NCI-H1930 (cell line): ENCODE measurements around the gene PALLD.

Experiments
- DNase-seq, 2 experiments: peaks; one replicate each; lab custom pipeline; 2025; lab: John Stamatoyannopoulos, UW

PALLD gene

DNA sequence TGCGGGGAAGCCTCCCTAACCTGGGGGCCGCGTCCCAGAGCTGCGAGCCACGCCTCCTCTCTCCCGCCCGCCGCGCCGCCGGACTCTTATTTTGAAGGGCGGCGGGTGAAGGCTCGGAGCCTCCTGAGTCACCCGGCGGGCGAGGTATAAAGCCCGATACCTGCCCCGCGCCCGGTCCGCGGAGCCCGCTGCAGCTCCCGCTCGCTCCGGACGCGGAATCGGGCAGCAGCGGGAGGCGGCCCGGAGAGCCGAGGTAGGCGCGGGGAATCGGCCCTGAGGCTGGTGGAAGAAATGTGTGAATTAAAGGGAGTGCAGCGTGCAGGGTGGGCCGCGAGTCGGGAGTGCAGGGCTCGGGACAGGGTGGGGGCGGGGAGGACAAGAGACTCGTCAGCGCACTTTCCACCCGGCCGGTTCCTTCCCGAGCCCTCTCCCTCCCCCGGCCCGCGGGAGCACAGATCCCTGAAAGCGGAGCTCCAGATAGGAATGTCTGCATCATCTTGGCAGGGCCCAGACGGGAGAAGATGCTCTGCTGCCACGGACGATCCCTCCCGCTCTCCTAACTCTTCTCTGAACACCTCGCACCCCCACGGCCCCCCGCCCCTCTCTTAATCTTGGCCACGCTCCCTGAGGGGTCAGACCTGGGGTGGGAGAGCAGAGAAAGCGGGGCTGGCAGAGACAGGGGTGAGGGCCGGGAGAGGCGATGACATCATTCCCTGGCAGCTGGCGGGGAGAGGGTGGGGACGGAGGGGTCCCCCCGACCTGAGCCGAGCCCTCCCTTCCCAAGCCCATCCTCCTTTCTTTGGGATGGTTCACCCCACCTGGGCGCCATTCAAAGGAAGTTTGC is 335.3 kb downstream of the PALLD start:
- DNase-seq, result peak; percentile 15 to 38

DNA sequence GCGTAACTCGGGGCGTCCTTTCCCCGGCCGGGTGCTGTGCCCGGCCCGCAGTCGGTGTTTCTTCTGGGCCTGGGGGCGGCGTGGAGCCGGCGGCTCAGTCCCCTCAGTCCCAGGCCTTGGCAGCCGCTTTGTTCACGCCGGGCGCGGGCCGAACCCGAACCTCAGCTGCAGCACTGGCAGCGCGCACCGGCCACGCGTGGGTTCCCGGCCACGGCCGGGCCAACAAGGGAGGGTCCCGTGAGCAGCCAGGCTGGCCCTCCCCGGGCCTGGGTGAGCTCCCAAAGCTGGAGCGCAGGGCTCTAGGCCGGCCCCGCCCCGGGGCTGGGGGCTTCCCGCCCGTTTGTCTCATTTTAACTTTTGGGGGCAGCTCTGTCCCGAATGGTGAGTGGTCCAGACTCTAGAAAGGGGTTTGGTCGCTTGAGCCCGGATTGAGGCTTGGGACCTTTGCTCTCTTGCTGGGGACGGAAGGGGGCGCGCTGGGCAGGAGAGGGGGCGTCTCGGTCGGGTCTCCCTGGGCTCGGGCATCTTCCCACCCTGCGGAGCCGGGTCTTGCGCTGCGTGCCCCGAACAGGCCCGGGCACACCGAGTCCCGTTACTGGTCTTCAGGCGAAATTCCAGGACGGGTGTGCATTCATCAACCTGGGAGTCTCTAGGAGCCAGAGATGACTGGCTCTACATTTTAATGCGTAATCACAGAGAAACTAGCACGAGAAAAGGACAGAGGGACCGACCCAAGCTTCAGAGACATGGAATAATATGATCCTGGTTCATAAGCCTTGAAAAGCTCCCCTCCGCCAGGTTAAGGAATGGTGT is 336.1 kb downstream of the PALLD start:
- no peak for DNase-seq

DNA sequence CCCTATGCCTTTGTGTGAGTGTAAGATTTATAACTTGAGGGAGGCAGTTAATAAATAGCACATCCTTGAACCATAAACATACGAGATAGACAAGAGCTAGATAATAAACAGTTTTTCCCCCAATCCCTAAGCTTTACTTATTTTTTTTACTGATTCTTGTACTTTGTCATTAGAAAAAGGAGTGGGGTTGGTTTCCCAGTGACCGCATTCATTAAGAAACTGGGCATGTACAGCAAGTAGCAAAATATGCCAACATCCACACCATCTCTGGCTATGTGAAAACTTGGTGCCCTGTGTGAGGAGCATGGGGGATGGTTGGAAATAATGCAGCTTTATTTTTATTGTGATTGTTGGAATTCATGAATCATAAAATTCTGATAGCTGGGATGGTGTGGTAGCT is 337.0 kb downstream of the PALLD start:
- DNase-seq, result no peak

DNA sequence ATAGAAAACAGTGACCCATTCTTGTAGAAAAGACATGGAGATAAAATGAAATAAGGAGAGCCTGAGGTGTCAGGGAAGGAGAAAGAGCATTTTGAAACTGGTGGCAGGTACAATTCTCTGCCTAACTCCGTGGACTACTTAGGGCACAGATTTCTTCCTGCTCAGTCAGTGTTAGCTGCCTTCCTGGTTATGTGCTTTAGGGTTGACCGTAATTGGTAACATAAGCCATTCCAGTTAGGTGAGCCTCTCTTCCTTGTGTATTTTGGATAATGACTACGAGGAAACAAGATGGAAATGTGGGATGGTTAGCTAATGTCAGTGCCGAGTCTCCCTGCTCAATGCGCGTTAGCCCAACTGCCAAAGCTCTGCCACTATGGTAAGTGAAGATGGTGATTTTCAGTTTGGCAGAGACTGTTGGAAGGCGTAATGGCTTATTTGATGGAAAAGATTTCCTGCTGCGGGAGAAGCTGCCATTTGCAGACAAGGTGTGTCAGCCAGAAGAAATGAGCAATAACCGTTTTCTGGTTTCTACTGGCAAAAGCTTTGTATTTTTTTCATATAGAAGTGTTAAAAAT is 339.1 kb downstream of the PALLD start:
- no peak for DNase-seq

DNA sequence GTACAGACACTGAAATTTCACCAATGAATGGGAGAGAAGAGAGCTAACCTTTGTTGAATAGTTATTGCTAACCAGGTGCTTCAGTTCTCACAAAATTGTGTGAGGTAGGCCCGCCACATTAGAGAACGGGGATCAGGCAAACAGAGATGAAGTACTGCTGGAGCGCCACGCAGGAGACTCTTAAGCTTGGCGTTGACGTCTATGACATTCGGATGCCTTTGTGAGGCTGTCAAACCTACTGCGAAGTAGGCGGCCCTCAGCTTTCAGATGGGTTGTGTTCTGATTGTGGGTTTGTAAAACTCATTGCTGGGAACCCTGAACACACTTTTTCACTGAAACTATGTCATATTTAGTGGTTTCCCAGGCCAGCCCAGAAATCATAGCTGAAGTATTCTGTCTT is 339.6 kb downstream of the PALLD start:
- no peak for DNase-seq

DNA sequence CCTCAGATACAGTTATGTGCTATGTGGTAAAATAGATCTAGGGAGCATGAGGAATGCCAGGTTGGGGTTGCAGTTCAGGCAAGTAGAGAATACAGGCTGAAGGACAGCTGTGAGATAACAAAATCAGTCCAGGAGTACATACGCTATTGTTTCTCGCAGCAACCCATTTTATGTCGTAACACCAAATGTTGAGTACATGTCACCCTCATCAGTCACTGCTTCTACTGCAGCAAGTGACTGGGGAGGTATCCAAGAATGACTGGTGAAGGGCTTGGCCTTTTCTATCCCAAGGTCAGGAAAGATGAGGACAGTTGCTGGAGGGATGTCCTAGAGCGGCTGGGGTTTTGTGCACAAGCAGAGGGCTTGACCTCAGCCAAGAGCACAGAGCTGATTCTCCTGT is 341.1 kb downstream of the PALLD start:
- no peak for DNase-seq

DNA sequence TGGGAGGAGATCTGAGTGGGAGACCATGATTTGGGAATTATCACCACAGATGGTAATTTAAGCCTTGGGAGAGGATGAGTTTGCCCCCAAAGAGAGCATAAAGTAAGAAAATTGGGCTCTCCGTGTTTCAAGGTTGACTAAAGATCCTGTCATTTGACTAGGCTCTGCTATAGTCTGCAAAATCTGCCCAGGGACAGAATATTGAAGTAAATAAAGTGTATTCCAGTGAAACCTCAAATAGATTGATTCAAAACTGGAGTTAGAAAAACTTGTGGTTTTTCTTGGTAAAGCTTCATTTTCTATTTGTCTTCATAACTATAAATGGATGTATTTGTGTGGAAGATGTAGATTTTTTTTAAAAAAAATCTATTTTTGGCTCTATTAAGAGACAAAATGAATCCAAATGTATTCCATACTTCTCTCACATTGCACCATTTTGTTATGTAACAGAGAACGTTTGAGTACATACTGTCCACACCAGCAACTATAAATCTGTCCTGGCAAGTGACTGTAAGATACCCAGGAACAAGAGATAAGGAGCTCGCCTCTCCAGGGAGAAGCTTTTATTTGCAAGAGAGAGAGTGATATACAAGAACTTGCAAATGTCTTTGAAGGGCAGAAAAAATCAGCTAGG is 343.0 kb downstream of the PALLD start:
- DNase-seq, result no peak

DNA sequence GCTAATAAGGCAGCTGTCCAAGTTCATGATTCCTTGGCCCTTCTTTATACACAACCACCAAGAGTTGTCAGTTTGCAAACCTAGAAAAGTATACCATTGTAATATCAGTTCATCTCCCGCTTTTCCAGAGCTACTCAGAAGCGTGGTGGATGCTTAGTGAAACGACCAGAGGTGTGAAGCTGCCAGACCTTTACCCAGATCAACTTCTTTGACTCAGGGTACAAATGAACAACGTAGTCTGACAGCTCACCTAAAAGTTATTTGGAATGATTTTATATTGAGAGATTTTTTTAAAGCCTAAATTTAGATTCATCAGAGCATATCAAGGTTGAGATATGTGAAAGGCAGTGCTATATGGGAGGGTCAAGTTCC is 343.5 kb downstream of the PALLD start:
- no peak for DNase-seq

DNA sequence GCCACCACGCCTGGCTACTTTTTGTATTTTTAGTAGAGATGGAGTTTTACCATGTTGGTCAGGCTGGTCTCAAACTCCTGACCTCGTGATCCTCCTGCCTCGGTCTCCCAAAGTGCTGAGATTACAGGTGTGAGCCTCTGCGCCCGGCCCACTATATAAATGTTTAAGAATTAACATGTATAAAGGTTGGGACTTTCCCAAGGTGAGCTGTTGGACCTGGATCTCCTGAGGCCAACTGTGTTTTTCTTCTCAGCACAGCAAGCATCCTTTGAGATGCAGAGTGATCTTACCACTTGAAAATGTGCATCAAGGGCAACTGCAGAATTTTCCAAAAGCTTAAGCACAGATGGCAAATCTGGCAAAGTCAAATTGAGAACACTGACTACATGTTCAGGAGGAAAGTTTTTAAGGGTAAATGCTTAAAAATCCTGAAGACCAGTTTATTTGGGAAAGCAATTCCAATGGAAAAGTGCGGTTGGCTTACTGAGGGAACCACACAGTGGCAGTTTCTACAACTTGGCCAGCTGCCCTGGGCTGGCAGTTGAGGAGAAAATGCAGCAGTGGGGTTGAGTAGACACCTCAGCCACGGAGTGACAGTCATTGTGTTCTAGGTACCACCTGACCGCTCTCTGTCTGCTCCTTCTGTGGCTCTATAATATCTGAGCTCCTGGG is 344.3 kb downstream of the PALLD start:
- DNase-seq, result no peak

DNA sequence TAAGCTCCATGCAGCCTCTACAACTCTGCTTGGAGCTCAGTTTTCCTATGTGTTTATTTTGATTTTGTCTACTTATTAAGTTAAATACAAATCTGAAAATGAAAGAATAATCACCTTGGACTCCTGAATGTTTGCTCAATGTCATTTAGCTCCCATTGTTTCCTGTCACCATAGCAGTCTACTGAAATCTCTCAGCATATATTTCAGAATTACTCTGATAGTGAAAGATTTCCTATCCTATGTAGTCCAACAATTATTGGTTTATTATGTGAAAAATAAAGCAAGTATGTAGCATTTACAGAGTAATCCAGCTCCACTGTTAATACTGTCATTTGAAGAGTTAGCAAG is 344.8 kb downstream of the PALLD start:
- no peak for DNase-seq

DNA sequence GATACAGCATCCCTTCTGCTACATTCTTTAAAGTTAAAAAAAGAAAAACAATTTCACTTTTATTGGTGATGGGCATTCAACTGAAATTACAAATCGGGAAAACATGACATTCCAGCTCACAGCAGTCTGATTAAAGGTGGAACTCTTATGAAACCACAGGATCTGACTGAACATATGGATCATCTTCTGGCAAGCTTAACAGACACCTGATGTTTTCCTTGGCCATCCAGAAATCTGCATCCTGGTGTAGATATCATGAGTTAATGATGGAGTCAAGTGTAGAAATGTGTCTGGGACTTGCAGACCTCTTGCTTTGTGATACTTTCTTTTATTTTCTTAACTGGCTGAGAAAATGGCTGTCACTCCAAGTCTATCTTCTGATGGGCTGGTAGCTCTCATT is 345.3 kb downstream of the PALLD start:
- DNase-seq, result no peak

DNA sequence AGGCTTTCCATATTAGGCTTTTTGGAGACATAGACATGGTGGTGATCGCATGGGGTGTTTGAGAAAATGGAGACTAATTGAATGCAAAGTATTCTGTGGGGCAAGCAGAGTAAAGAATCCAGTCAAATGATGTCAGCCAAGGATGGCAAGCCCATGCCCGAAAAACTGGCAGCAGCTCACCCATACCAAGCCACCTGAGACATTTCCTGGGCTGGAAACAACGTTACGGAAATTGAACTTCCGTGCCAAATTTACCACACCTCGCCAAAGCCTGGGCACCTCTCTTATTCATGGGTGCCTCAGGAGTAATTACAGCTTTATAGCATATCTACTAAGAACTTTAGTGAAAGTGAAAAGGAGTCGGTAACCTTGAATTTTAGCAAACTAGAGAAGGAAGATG is 346.8 kb downstream of the PALLD start:
- no peak for DNase-seq

DNA sequence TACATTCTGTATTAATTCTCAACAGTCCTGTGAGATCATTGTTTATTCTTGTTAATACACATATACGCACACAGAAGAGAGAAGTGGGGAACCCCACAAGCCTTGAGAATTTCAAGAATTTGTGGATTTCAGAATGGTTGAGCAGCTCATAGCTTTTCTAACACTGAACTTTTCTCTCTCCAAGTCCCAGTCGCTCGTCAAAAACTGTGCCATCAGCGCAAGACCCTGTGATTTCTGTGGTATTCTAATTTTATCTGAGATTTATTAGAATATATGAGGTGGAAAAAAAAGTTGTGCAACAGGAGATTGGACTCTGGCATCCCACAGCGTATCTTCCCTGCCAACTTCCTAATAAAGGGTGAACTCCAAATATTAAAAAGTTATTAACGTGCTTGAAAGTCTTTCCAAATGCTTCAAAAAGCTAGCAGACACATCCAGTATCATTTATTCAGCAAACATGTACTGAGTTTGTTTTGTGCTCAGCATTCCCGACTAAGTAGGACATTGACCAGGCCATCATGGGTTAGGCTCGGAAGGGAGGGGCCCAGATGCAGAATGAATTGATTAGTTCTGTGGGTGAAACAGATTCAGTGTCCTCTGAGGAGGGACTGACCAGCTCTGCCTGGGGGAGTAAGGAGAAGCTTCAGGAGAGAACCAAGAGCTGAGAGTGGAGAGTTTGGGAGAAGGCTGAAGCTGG is 347.6 kb downstream of the PALLD start:
- DNase-seq, result no peak

DNA sequence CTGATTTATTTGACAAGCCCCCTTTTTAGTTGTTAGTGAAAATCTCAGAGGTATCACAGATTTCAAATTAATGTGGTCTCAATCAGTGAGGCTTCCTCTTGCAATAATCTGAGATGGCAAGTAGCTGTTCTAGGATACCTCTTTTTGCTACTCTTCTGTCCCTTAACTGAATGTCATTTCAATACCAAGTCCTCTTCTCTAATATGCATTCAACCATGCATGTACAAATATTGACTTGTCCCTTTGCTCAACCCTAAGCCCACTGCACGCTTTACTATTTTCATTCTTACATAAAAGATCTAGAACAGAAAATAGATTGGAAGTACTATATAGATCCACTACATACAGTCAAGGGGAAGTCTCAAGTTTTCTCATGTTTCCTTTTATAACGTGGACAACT is 349.0 kb downstream of the PALLD start:
- DNase-seq, result no peak

DNA sequence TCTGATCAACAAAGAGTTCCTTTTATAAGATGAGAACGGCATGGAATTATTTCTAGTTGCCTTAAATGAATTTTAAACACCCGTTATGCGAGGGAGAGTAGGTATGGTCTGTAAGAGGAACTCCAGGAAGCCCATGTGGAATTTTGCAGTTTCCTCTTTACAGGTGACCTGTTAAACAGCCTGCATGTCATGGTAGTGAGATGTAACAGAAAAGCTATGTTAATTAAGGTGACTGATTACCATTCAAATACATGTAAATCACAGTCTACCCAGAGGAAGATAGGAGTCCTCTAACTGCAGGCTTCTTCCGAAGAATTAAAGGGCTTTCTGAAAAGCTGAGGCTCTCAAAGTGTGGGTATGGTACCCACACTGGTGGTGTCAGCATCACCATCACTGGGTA is 349.6 kb downstream of the PALLD start:
- no peak for DNase-seq

DNA sequence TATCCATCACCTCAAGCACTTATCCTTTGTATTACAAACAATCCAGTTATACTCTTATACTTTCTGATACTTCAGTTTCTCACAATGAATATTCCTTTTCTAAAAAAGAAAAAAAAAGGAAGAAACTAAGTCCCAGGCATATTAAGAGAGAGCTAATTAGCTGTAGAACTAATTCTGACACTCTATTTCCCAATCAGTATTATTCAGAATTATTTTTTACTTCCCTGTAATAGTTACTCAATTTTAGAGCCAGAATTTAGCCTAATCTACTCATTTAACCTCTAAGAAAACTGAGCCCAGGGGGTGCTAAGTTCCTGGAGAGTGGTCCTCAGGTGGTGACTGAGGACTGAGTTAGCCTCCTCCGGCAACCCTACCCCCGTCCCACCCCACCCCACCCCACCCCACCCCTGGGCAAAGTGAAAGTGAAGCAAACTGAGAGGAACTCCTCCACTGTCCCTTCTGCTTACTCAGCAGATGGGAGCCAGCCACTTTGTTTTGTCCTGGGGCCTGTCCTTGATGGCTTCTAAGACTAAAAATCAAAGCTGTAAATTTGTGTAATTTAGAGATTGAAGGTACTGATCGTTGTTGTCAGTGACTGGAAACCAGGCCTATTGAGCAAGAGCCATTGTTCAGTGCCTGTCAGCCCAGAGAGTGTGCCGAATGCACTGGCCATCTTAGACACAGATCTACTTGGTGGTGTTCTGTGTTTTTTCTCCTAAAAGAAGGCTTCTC is 351.1 kb downstream of the PALLD start:
- no peak for DNase-seq

DNA sequence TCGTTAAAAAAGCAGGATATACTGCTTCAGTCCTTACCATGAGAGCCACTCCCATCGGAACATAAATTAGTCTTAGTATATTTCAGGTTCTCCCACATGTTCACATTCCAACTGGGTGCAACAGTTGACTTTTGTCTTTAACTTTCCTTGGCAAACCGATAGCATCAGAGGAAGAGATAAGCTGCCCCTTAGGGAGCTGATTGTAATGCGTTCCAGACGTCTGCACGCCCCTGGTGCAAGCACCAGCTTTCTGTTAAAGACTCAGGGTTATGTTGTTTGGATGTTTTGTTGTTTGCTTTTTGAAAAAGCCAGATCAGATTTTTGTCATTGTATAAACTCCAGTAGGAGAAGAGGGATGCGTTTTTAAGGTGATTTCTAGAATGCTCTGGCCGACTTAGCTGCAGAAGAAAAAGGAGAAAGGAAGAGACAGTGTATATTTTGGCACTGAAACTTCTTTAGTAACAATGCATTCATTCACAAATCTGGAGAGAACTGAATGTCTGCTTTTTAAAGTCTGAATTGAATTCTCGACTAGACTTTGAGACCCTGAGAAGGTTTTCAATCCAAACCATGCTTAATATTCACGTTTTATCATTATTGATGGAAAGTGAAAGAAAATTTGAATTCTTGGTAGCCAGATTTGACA is 352.3 kb downstream of the PALLD start:
- no peak for DNase-seq

DNA sequence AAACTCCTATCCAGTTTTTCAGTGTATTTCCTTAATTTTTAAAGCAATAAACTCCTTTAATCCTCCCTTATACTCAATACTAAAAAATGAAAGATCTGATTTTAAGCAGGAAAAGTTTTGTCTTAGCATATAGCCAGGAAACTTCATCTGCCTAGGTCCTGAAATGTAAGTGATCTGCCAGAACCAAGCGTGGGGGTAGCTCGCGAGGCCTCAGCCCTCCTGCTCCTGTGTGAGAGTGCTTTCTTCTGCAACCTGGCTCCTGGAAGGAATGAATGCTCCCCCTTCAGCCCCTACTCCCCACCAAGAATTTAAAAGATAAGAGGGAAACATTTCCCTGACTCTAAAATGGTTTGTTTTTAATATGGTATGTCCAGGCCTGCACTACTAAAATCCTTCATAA is 353.1 kb downstream of the PALLD start:
- DNase-seq, result no peak

DNA sequence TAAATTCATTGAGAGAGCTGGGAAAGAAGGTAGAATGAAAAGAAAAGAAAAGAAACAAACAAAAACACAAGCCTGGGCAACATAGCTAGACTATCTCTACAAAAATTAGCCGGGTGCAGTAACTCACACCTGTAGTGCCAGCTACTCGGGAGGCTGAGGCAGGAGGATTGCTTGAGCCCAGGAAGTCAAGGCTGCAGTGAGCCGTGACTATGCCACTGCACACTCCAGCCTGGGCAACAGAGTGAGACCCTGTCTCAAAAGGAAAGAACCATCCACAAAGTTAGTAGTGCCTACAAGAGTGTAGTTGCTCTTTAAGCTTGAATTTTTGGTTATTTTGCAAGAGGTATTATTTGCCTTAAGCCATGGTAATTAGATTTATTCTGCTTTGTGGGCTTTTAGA is 355.5 kb downstream of the PALLD start:
- DNase-seq, result no peak

DNA sequence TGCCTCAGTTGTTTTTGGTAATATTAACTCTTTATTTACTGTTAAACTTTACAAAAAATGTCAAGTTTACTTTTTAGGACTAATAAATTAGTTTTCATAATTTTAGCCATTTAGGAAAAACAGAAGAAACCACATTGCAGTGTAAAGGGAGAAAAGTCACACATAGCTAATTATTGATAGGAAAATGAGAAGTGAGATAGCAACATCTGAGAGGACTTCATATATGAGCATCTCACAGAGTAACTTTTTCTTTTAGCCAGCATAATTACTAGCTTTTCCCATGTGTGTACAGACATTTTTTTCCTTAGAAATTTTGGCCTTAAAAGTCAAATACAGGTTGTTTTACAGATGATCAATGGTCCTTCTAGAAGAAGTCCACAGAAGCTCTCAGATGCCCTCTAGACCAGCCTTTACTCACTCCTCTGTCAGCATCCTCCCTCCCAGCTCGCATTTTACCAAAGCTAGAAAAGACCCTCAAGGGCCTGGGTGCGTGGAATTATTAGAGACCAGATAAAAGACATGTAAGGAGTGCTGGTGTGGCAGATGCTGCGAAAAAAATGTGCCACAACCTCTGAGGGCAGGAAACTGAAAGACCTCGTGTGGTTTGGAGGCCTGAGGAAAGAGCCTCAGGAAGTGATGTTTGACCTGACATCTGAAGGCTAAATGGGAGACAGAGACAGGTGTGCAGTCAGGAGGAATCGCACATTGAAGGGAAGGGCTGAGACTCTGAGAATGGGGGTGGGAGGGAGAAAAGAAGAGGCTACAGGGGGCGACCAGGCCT is 356.3 kb downstream of the PALLD start:
- DNase-seq, result no peak
